ENCODE results near the gene SFTA2.
"Not testable (repeated sequence)": the region's sequence is repeated elsewhere in the genome, so short reads cannot be mapped to it uniquely, and the experiment has no call there.

DNA sequence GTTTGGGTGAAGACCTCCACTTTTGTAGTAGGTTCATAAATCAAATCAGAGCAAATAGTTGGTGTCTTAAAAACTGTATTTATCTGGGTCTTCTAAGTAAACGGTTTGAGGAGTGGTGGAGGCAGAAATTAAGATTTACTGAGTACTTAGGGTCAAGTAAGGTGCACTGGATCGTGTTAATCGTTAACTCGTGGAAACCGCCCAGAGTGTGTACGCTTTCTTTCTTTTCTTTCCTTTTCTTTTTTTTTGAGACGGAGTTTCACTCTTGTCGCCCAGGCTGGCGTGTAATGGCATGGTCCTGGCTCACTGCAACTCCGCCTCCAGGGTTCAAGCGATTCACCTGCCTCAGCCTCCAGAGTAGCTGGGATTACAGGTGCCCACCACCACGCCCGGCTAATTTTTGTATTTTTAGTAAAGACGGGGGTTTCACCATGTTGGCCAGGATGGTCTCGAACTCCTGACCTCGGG lies 24.6 kb downstream of the SFTA2 start:
- TF ChIP-seq EZH2 (IDR thresholded peaks at IDR 0.05; ENCODE audit: insufficient read depth, poor library complexity, severe bottlenecking); EZH2phosphoT487 (IDR thresholded peaks at IDR 0.05; ENCODE audit: insufficient read depth, low read depth): not testable (repeated sequence)

Measured in GM23248 (cell line).